Upper lobe of left lung (tissue), 4 donors: ENCODE data around the gene CLCN1.
A peak's percentile ranks its signal among the peaks of the same experiment; 100 is the strongest.

Experiments used
- CTCF ChIP-seq, 6 experiments: fragments of 450-650 bp in 4 of 6; fragments of 200-600 bp in 2 of 6; sonication (generic) in 2 of 6; IDR thresholded peaks; one replicate each; pipeline ENCODE4 v1.5.1; 2016 to 2019; ENCODE audit warnings: antibody characterized with exemption in 6 of 6
- EP300 ChIP-seq, 4 donors: sonication (generic); formaldehyde crosslinking; IDR thresholded peaks; one replicate each; pipeline ENCODE4 v1.5.1; 2017; ENCODE audit warnings: antibody characterized with exemption in 4 of 4, control low read depth in 2 of 4

GRCh38 chr7:143321734-143322133 lies 5.8 kb downstream of the CLCN1 start:
- TF ChIP-seq CTCF (IDR thresholded peaks at IDR 0.05) = peak in 1 of 6 experiments; percentile 22
- no peak for TF ChIP-seq EP300 (IDR thresholded peaks at IDR 0.05)
